PC-9 (cell line): ENCODE data around the gene PTPN11. TPM values are rescaled to one million over a fixed set of nuclear protein-coding genes. Genes with fewer than 3 reads are reported as not detected.

Source experiments
- BruUV-seq: library from RNA; stranded (reverse); fragments of 400-500 nt; replicated peaks from 2 replicates; lab custom pipeline; 2021; lab: Mats Ljungman, UMichigan
- CTCF ChIA-PET: fragments of 300-600 bp; sonication (Branson Sonifier 250); formaldehyde crosslinking; loops from one replicate; lab custom pipeline; 2022; ENCODE audit warnings: antibody characterized with exemption; lab: Charles Lee
- POLR2A ChIA-PET: fragments of 300-600 bp; sonication (Branson Sonifier 250); formaldehyde crosslinking; loops from one replicate; lab custom pipeline; 2022; ENCODE audit warnings: antibody characterized with exemption; ENCODE audit not compliant: unreplicated experiment; lab: Charles Lee
- DNase-seq, 2 experiments: peaks; one replicate each; pipeline versions ENCODE4 v3.0.0 to v3.0.0-alpha.2; 2015 to 2022; ENCODE audit warnings: mixed read lengths in 1 of 2
- H2AFZ ChIP-seq: fragments of 200-600 bp; sonication (generic); 2 replicates; pipeline ENCODE4 v1.8.1; 2017; ENCODE audit warnings: antibody characterized with exemption
- H3F3A ChIP-seq: fragments of 200-600 bp; sonication (generic); 2 replicates; pipeline ENCODE4 v1.8.1; 2017; ENCODE audit warnings: antibody characterized with exemption, mild to moderate bottlenecking, low read depth; ENCODE audit not compliant: insufficient read depth
- H3K27ac ChIP-seq: fragments of 200-600 bp; sonication (generic); 2 replicates; pipeline ENCODE4 v1.6.1; 2016; ENCODE audit warnings: mixed run types
- H3K27me3 ChIP-seq: fragments of 200-600 bp; sonication (generic); 2 replicates; pipeline ENCODE4 v1.6.1; 2016; ENCODE audit warnings: low read depth, mixed run types; ENCODE audit not compliant: insufficient read depth
- H3K36me3 ChIP-seq: fragments of 200-600 bp; sonication (generic); 2 replicates; pipeline ENCODE4 v1.6.1; 2016; ENCODE audit warnings: low read depth, mixed run types
- H3K4me1 ChIP-seq: fragments of 200-600 bp; sonication (generic); replicated peaks from 2 replicates; pipeline ENCODE4 v1.6.1; 2016; ENCODE audit warnings: mixed run types; ENCODE audit not compliant: insufficient read depth
- H3K4me2 ChIP-seq: fragments of 200-600 bp; sonication (generic); 2 replicates; pipeline ENCODE4 v1.6.1; 2017; ENCODE audit warnings: mixed run types
- H3K4me3 ChIP-seq: fragments of 200-600 bp; sonication (generic); 2 replicates; pipeline ENCODE4 v1.6.1; 2016; ENCODE audit warnings: mixed run types
- H3K79me2 ChIP-seq: fragments of 200-600 bp; sonication (generic); 2 replicates; pipeline ENCODE4 v1.6.1; 2017; ENCODE audit warnings: low read depth, mixed run types
- H3K9me2 ChIP-seq: fragments of 200-600 bp; sonication (generic); 2 replicates; pipeline ENCODE4 v1.8.1; 2017; ENCODE audit warnings: mild to moderate bottlenecking; ENCODE audit not compliant: insufficient read depth
- H3K9me3 ChIP-seq: fragments of 200-600 bp; sonication (generic); 2 replicates; pipeline ENCODE4 v1.8.1; 2016; ENCODE audit warnings: low read depth; ENCODE audit not compliant: insufficient read depth
- H4K20me1 ChIP-seq: fragments of 200-600 bp; sonication (generic); 2 replicates; pipeline ENCODE4 v1.8.1; 2017; ENCODE audit not compliant: insufficient read depth
- EZH2 ChIP-seq: fragments of 200-600 bp; sonication (generic); IDR thresholded peaks from 2 replicates; pipeline ENCODE4 v1.8.0; 2017; ENCODE audit warnings: antibody characterized with exemption, low read depth
- intact Hi-C: fragments of 100-400 bp; cut with micrococcal nuclease; formaldehyde crosslinking; loops from one replicate; pipeline ENCODE4 v1.10.0; 2022; ENCODE audit not compliant: unreplicated experiment
- total RNA-seq: library from RNA; stranded (reverse); gene quantifications from 2 replicates; pipeline ENCODE4 v1.2.3, GENCODE V29; 2021
- TF ChIP-seq, protein P1 (sequence below): fragments of 200-600 bp; sonication (generic); conservative IDR thresholded peaks from 2 replicates; pipeline ENCODE4 v1.6.1; 2017; ENCODE audit warnings: mixed run types, antibody characterized with exemption, mild to moderate bottlenecking, moderate library complexity

The PTPN11 gene
- total RNA-seq, 1 experiment from 2014 or later = 113 TPM

DNA sequence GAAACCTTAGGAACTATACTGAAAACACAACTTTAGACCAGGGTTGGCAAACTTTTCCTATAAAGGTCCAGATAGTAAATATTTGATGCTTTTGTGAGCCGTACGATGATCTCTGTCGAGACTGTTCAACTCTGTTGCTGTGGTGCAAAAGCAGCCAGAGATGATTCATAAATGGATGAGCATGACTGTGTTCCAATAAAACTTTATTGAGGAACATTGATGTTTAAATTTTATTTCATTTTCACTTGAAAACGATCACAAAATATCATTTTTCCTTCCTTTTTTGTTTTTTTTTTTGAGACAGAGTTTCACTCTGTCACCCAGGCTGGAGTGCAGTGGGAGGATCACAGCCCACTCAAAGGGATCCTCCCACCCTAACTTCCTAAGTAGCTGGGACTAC lies 105.5 kb downstream of the PTPN11 start:
- H4K20me1 ChIP-seq = no peaks in the 10 kb centered on the region
- H2AFZ ChIP-seq = no peak overlapping the region
- no peak overlapping the region for H3K4me2 ChIP-seq
- TF ChIP-seq EZH2 = no peak
- TF ChIP-seq, protein P1, sequence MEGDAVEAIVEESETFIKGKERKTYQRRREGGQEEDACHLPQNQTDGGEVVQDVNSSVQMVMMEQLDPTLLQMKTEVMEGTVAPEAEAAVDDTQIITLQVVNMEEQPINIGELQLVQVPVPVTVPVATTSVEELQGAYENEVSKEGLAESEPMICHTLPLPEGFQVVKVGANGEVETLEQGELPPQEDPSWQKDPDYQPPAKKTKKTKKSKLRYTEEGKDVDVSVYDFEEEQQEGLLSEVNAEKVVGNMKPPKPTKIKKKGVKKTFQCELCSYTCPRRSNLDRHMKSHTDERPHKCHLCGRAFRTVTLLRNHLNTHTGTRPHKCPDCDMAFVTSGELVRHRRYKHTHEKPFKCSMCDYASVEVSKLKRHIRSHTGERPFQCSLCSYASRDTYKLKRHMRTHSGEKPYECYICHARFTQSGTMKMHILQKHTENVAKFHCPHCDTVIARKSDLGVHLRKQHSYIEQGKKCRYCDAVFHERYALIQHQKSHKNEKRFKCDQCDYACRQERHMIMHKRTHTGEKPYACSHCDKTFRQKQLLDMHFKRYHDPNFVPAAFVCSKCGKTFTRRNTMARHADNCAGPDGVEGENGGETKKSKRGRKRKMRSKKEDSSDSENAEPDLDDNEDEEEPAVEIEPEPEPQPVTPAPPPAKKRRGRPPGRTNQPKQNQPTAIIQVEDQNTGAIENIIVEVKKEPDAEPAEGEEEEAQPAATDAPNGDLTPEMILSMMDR = no peak
- no peaks in the 10 kb centered on the region for H3K79me2 ChIP-seq
- BruUV-seq = no TSS peak
- no peak for DNase-seq
- H3K9me3 ChIP-seq = no peaks in the 10 kb centered on the region
- H3K27ac ChIP-seq = no peak overlapping the region
- H3K4me3 ChIP-seq = no peak overlapping the region
- H3K4me1 ChIP-seq = no peaks in the 10 kb centered on the region; the same call in 1 of the 2 replicates
- H3K36me3 ChIP-seq = no peaks in the 10 kb centered on the region
- no peaks in the 10 kb centered on the region for H3K27me3 ChIP-seq
- CTCF ChIA-PET = no interaction called here
- intact Hi-C loops = no loop called here
- H3F3A ChIP-seq = no peaks in the 10 kb centered on the region
- no peaks in the 10 kb centered on the region for H3K9me2 ChIP-seq
- POLR2A ChIA-PET = no interaction called here

DNA sequence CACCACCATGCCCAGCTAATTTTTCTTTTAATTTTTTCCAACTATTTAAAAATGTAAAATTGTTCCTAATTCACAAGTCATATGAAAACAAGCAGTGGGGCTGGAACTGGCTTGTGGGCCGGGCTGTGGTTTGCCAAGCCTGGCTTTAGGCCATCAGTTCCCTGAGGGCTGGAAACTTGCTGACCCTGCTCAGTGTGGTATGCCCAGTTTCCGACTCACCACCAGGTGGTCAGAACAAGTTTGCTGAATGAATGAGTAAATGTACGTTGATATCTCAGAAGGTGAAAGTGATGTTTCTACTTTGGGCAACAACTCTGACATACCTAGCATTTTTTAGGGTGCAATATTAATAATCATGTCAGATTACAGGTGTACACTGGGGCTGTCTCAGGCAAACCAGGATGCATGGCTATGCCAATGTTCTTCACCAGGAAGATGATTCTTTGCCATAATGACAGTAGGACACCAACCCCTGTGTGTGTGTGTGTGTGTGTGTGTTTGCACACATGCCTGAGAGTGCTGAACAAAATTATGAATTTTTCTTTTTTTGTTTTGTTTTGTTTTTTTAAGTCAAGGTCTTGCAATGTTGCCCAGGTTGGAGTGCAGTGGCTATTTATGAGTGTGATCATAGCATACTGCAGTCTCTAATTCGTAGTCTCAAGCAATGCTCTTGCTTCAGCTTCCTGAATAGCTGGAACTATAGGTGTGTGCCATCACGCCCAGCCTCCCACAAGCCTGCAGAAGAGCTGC lies 106.1 kb downstream of the PTPN11 start:
- H4K20me1 ChIP-seq = no peaks in the 10 kb centered on the region
- no peak overlapping the region for H3K27ac ChIP-seq
- ChIA-PET CTCF (interaction anchor here (0.6 kb wide), 1 partner anchor 13 kb away, joined by 10 read pairs; no protein-coding TSS in a partner anchor), POLR2A (no interaction called here)
- no TSS peak for BruUV-seq
- intact Hi-C loops = no loop called here
- no peaks in the 10 kb centered on the region for H3K79me2 ChIP-seq
- TF ChIP-seq EZH2 = no peak
- TF ChIP-seq, protein P1 = no peak; the same call in 1 of the 2 replicates
- no peaks in the 10 kb centered on the region for H3K9me3 ChIP-seq
- no peaks in the 10 kb centered on the region for H3K27me3 ChIP-seq
- H3K36me3 ChIP-seq = no peaks in the 10 kb centered on the region
- DNase-seq = peak; percentile 80 to 88
- no peaks in the 10 kb centered on the region for H3K9me2 ChIP-seq
- no peaks in the 10 kb centered on the region; the same call in 1 of the 2 replicates for H3K4me1 ChIP-seq
- no peak overlapping the region for H2AFZ ChIP-seq
- H3K4me3 ChIP-seq = no peak overlapping the region
- H3F3A ChIP-seq = no peaks in the 10 kb centered on the region
- no peak overlapping the region for H3K4me2 ChIP-seq

DNA sequence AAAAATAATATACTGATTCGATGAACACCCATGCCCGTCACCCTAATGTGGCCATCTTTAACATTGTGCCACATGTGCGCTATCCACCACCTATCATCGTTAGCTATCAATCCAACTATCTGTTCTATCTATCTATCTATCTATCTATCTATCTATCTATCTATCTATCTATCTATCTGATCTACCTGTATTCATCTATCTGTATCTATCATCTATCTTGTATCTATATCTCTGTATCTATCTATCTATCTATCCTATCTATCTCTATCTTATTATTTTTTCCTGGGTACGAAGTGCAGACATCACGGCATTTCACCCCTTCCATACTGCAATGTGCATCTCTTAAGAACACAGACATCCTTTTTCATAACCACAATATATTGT lies 106.7 kb downstream of the PTPN11 start:
- no peaks in the 10 kb centered on the region for H3F3A ChIP-seq
- H4K20me1 ChIP-seq = no peaks in the 10 kb centered on the region
- no peak overlapping the region for H3K4me2 ChIP-seq
- DNase-seq = no peak
- ChIA-PET CTCF (interaction anchor here (0.6 kb wide), 1 partner anchor 13 kb away, joined by 10 read pairs; no protein-coding TSS in a partner anchor), POLR2A (no interaction called here)
- no peaks in the 10 kb centered on the region for H3K9me2 ChIP-seq
- H3K36me3 ChIP-seq = no peaks in the 10 kb centered on the region
- no peak for TF ChIP-seq EZH2
- TF ChIP-seq, protein P1 = no peak
- H3K4me1 ChIP-seq = no peaks in the 10 kb centered on the region; the same call in 1 of the 2 replicates
- no peaks in the 10 kb centered on the region for H3K27me3 ChIP-seq
- H3K4me3 ChIP-seq = no peak overlapping the region
- no peak overlapping the region for H2AFZ ChIP-seq
- no peaks in the 10 kb centered on the region for H3K79me2 ChIP-seq
- H3K9me3 ChIP-seq = no peaks in the 10 kb centered on the region
- BruUV-seq = no TSS peak
- intact Hi-C loops = no loop called here
- no peak overlapping the region for H3K27ac ChIP-seq
